GM19099 (cell line): ENCODE measurements around the gene HTR1E.

ENCODE experiments used
- POLR2A ChIP-seq: IDR thresholded peaks from 3 replicates; pipeline ENCODE4 v1.6.1; 2011; ENCODE audit warnings: low read depth; ENCODE audit not compliant: insufficient read length; ENCODE audit errors: extremely low read depth

The HTR1E gene

GRCh38 chr6:86937219-86938079, at the start of gene HTR1E:
Gene HTR1E (plus strand): TSS chr6:86937528. CDS start chr6:87015335, 77,807 bp downstream.
- TF ChIP-seq POLR2A = no peak

DNA sequence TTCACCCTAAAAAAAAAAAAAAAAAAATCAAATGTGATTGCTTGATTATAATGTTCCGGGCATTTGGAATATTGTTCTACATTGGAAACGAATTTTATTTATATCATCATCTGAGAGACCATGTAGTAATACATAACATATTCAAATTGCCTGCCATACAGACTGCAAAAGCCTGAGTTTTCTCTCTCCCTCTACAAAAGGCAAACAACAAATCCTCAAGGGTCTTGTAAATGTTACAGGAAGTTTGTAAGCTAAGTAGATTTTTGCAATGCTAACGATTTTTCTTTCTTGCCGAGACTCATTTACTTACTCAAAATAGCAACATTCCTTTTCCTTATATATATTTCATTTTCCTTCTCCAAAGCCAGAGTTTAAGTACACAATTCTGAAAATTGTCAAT, 49.0 kb upstream of the HTR1E start:
- TF ChIP-seq POLR2A = no peak

- TF ChIP-seq POLR2A = no peak
Observed at GRCh38 chr6:86913795-86914194, 23.5 kb upstream of the HTR1E start.

DNA sequence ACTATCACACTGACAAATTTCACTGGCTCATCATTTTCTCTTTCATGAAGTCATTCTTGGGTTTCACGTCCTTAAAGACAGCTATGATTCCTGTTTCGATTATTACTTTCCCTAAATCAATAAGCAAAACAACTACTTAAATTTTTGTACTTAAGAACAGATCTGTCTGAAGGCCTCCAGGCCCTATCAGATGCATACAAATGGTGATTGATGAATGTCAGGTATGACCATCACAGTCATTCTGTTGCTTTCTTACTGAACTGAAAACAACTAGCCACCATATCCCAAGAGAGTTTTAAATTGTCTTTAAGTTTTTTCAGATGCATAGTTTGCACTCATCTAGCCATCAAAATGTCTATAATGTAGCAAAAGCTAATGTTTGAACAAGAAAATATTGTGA, 20.9 kb upstream of the HTR1E start:
- no peak for TF ChIP-seq POLR2A

DNA sequence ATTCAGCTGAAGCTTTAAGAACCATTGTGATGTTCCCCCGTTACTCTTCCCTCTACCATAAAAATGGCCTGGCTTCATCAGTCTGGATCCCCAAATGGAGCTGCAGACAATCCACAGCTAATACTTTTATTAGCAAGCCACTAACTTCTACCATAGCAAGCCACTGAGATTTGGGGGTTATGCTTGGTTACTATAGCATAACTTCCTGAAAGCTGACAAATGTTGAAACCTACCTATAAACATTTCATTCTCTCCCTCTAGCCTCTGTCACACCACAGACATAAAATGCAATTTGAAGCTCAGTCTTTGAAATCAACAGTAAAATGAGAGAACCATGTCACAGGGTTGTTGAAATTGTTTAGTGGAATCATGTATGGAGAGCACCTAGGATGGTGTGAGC, 3.0 kb upstream of the HTR1E start:
- TF ChIP-seq POLR2A = no peak

DNA sequence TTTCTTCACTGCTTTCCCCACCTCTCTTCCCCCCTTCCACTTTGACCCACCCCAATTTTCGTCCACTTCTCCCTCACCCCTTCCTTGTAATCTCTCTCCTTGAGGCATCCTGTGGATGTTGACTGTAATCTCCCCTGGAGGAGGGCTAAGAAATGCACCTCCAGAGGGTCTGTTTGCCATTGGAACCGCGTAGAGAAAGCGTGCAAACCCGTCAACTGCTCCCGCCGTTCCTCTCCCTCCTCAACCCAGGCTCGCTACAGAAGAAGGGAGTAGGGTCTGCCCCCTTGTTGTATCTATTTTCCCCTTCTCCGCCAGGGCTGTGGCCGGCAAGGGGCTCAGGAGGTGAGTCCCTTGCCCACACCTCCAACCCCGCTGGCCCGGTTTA, 502 bp upstream of the HTR1E start:
- TF ChIP-seq POLR2A = no peak

DNA sequence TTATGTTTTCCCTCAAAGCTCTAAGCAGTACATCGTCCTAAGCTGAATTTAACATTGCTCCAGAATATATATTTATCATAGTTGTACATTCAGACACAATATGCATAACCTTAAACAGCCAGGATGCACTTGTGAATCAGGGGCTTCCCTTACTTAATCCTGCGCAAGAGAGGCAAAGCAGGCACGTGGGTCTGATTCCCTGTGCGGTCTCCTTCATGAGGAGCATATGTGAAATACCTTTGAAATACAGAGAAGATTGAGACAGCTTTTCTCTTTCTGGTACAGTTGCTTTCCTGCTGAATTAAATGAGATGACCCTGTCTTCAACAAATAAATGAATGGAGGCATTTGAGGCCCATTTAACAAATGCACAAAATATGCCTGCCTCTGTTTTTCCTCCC, 1.5 kb downstream of the HTR1E start:
- TF ChIP-seq POLR2A = no peak

- no peak for TF ChIP-seq POLR2A
Observed at GRCh38 chr6:86941461-86941860, 4.1 kb downstream of the HTR1E start.

DNA sequence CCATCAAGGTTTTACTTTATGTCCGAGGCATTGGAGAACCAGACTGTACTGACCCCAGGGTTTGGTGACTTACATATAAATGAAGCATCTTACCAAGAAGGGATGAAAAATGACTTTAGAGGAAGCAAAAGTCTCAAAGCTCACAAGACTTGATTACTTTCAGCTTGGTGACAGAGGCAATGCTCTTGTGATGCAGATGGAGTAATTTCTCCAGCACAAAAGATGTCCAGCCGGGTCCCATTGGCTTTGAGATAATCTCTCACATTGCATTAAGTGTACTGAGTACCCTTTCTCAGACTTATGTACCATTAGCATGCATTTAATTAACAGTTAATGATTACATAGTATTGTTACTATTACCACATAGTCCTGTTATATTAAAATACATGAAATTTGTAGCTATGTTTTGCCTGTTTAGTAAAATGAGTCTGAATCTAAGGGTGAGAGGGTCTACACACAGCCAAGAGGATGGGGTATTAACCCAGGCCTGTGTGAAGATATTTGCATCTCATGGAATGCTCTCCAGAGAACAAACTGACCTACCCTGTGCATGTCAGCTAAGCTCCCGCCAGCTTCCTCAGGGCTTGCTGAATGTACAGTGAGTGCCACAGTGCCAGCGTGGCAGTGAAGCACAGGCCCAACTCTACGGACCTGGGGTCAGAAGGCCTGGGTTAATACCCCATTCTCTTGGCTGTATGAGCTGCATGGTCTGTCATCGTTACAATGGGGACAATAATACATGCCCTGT, 5.6 kb downstream of the HTR1E start:
- TF ChIP-seq POLR2A = no peak

DNA sequence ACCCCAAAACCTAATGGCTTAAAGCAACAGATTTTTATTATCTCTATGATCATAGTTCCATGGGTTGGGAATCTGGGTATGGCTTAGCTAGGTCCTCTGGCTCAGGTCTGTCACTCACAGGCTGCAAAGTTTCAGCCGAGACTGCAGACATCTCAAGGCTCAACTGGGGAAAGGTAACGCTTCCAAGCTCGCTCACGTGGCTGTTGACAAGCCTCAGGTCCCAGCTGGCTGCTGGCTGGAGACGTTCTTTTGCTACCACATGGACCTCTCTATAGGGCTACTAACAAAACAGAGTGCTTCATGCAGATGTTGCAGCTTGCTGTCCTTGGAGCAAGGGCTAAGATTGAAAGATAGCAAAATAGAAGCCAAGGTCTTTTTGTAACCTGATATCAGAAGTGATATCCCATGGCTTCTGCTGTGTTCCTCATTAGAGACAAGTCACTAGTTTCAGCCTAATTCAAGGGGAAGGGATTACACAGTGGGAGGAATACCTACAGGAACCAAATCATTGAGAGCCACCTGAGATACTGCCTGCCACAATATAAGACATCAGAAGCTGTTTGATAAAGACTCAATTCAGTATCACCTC, 6.6 kb downstream of the HTR1E start:
- TF ChIP-seq POLR2A = no peak

GRCh38 chr6:86949771-86950170, 12.4 kb downstream of the HTR1E start:
- TF ChIP-seq POLR2A = no peak

DNA sequence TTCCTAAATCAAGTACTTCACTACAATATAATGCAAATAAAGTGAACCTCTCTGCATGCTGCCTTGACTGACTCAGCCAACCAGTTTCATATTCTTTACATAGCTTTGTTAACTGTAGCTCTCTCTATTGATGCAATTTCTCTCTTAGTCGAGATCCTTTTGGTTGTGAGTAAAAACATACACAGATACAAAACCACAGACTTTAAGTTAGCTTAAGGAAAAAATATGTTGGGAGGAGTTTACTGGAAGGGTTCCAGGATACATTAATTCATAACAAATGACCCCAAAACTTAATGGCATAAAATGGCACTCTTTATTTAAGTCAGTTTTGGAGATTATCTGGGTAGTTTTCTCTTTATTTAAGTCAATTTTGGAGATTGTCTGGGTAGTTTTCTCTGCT, 15.7 kb downstream of the HTR1E start:
- TF ChIP-seq POLR2A = no peak

- TF ChIP-seq POLR2A = no peak
Observed at GRCh38 chr6:86959656-86960055, 22.3 kb downstream of the HTR1E start.

DNA sequence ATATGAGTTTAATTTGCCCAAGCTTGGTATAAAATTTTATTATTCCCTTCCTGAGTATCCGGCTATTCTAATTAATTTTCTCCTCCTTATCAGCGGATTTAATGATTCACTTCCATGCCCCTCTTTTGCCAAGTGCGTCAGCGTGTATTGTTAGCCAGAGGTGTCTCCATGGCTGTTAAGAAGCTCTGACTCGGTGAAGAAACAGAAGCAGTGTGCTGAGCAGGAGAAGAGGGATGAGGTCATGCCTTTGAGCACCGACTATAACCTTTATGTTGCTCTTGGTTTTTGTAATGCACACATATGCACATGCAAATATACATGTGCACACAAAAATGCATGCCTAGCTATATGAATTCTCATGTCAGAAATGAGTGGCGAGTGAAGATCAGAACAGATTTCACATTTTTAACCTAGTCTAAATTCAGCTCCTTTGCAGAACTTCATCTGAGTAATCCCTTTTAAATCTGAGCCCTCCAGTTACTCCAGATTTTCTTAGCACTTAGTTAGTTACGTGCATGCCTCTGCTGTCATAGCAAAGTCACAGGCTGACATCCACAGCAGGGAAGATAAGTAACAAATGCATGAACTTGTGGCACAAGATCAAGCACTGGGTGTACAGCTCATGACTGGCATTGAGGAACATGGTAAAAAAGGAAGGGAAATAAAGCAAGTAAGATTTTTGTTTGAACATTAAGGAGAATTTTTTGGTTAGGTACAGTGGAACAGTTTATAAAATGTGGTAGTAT, 24.3 kb downstream of the HTR1E start:
- no peak for TF ChIP-seq POLR2A

DNA sequence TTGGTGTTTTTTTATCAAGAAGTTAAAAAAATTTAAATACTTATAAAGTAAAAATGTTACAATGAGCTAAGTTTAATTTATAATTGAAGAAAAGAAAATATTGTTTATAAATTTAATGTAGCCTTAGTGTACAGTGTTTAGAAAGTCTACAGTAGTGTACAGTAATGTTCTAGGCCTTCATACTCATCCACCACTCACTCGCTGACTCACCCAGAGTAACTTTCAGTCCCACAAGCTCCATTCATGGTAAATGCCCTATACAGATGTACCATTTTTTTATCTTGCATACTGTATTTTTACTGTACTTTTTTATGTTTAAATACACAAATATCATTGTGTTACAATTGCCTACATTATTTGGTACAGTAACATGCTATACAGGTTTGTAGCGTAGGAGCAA, 26.0 kb downstream of the HTR1E start:
- no peak for TF ChIP-seq POLR2A
